Measurements from ENCODE around the gene AXIN1.

GRCh38 chr16:322476-323143 lies 29.9 kb downstream of the AXIN1 start:
- TF ChIP-seq MAX (IDR thresholded peaks at IDR 0.05) (no peak), MAFK (IDR thresholded peaks at IDR 0.05; ENCODE audit: partially characterized antibody) (no peak), HOXA7 (CRISPR knock-in tag; IDR thresholded peaks at IDR 0.05) (no peak), EP300 (IDR thresholded peaks at IDR 0.05) (no peak)
- TF ChIP-seq, protein P1, sequence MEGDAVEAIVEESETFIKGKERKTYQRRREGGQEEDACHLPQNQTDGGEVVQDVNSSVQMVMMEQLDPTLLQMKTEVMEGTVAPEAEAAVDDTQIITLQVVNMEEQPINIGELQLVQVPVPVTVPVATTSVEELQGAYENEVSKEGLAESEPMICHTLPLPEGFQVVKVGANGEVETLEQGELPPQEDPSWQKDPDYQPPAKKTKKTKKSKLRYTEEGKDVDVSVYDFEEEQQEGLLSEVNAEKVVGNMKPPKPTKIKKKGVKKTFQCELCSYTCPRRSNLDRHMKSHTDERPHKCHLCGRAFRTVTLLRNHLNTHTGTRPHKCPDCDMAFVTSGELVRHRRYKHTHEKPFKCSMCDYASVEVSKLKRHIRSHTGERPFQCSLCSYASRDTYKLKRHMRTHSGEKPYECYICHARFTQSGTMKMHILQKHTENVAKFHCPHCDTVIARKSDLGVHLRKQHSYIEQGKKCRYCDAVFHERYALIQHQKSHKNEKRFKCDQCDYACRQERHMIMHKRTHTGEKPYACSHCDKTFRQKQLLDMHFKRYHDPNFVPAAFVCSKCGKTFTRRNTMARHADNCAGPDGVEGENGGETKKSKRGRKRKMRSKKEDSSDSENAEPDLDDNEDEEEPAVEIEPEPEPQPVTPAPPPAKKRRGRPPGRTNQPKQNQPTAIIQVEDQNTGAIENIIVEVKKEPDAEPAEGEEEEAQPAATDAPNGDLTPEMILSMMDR (IDR thresholded peaks at IDR 0.05): no peak
